ENCODE measurements around the gene STRIT1. TPM values are rescaled to one million over a fixed set of nuclear protein-coding genes. Genes with fewer than 3 reads are reported as not detected.

STRIT1 gene
- polyA plus RNA-seq, 1 donor from 2014 or later: 1.2 TPM

DNA sequence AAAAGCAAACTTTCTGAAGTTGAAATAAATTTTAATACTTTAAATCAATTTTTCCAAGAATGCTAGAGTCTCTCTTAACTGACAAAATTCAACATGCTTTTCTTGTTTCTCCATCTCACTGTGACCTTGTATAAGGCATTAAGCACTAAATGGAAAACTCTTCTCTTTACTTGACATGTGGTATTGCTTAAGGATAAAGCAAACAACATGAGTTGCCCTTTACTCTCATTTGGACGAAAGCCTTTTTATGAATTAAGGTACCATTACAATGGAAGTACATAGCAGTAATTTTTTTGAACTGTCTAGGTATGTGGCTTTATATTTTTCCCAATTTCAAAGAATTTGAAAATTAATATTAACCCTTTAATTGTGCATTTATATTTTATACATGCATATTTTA, 1.4 kb downstream of the STRIT1 start:
- no peak overlapping the region for H3K9ac ChIP-seq (ENCODE audit: low read length)
- no peaks in the 10 kb centered on the region for H3K79me2 ChIP-seq (replicated peaks; ENCODE audit: insufficient read depth, low read length)
- no peaks in the 10 kb centered on the region for H3K36me3 ChIP-seq (ENCODE audit: insufficient read depth, low read length)
- no peak overlapping the region for H2AFZ ChIP-seq (ENCODE audit: low read depth, low read length)
- no peak overlapping the region for H3K27ac ChIP-seq (ENCODE audit: low read length)
- H3K9me2 ChIP-seq (ENCODE audit: insufficient read depth, low read length): no peaks in the 10 kb centered on the region
- no peak overlapping the region for H3K4me2 ChIP-seq (ENCODE audit: low read length)
- H3K4me3 ChIP-seq (ENCODE audit: low read length): no peak overlapping the region
- no peaks in the 10 kb centered on the region for H3K27me3 ChIP-seq (ENCODE audit: insufficient read depth, low read depth, low read length)
- H3K9me3 ChIP-seq (ENCODE audit: low read length): no peaks in the 10 kb centered on the region
- TF ChIP-seq MXI1 (conservative IDR thresholded peaks at IDR 0.05; ENCODE audit: poor library complexity, severe bottlenecking) (no peak), RAD21 (conservative IDR thresholded peaks at IDR 0.05) (no peak), EP300 (conservative IDR thresholded peaks at IDR 0.05; ENCODE audit: poor library complexity, severe bottlenecking) (no peak), TAF1 (IDR thresholded peaks at IDR 0.05; ENCODE audit: low read depth) (no peak), EZH2 (IDR thresholded peaks at IDR 0.05; ENCODE audit: borderline replicate concordance, insufficient read depth, low read length, poor library complexity, severe bottlenecking) (no peak), SMC3 (conservative IDR thresholded peaks at IDR 0.05; ENCODE audit: poor library complexity) (no peak), POLR2AphosphoS5 (IDR thresholded peaks at IDR 0.05) (no peak)
- TF ChIP-seq, protein P1, sequence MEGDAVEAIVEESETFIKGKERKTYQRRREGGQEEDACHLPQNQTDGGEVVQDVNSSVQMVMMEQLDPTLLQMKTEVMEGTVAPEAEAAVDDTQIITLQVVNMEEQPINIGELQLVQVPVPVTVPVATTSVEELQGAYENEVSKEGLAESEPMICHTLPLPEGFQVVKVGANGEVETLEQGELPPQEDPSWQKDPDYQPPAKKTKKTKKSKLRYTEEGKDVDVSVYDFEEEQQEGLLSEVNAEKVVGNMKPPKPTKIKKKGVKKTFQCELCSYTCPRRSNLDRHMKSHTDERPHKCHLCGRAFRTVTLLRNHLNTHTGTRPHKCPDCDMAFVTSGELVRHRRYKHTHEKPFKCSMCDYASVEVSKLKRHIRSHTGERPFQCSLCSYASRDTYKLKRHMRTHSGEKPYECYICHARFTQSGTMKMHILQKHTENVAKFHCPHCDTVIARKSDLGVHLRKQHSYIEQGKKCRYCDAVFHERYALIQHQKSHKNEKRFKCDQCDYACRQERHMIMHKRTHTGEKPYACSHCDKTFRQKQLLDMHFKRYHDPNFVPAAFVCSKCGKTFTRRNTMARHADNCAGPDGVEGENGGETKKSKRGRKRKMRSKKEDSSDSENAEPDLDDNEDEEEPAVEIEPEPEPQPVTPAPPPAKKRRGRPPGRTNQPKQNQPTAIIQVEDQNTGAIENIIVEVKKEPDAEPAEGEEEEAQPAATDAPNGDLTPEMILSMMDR (IDR thresholded peaks at IDR 0.05; ENCODE audit: poor library complexity, severe bottlenecking): no peak
- TF ChIP-seq, protein P2, sequence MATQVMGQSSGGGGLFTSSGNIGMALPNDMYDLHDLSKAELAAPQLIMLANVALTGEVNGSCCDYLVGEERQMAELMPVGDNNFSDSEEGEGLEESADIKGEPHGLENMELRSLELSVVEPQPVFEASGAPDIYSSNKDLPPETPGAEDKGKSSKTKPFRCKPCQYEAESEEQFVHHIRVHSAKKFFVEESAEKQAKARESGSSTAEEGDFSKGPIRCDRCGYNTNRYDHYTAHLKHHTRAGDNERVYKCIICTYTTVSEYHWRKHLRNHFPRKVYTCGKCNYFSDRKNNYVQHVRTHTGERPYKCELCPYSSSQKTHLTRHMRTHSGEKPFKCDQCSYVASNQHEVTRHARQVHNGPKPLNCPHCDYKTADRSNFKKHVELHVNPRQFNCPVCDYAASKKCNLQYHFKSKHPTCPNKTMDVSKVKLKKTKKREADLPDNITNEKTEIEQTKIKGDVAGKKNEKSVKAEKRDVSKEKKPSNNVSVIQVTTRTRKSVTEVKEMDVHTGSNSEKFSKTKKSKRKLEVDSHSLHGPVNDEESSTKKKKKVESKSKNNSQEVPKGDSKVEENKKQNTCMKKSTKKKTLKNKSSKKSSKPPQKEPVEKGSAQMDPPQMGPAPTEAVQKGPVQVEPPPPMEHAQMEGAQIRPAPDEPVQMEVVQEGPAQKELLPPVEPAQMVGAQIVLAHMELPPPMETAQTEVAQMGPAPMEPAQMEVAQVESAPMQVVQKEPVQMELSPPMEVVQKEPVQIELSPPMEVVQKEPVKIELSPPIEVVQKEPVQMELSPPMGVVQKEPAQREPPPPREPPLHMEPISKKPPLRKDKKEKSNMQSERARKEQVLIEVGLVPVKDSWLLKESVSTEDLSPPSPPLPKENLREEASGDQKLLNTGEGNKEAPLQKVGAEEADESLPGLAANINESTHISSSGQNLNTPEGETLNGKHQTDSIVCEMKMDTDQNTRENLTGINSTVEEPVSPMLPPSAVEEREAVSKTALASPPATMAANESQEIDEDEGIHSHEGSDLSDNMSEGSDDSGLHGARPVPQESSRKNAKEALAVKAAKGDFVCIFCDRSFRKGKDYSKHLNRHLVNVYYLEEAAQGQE (IDR thresholded peaks at IDR 0.05; ENCODE audit: borderline replicate concordance): no peak
- H3F3A ChIP-seq (ENCODE audit: insufficient read depth, low read length, poor library complexity, severe bottlenecking): no peaks in the 10 kb centered on the region
- H4K20me1 ChIP-seq (ENCODE audit: insufficient read depth): no peaks in the 10 kb centered on the region

DNA sequence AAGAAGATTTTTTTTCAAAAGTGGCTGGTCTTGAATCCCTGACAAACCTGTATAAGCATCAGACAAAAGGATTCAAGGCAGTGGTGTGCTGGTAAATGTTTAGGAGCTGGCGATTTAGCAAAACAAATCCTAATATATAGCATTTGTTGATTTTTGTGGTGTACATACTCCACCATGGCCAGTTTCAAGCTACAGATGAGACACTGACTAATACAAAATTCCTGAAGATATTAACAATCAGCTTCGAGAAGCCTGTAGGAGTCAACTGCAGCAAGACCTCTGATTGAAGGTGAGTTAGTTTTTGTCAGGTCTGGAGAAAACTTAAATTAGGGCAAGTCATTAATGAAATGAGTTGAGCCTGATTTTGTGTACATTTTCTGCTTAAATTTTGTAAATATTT, 6.7 kb downstream of the STRIT1 start:
- Histone ChIP-seq H3K36me3 (ENCODE audit: insufficient read depth, low read length) (no peaks in the 10 kb centered on the region), H3K9ac (ENCODE audit: low read length) (no peak overlapping the region), H3K4me2 (ENCODE audit: low read length) (no peak overlapping the region), H3K79me2 (replicated peaks; ENCODE audit: insufficient read depth, low read length) (no peaks in the 10 kb centered on the region), H4K20me1 (ENCODE audit: insufficient read depth) (no peaks in the 10 kb centered on the region), H3K9me3 (ENCODE audit: low read length) (no peaks in the 10 kb centered on the region), H3F3A (ENCODE audit: insufficient read depth, low read length, poor library complexity, severe bottlenecking) (no peaks in the 10 kb centered on the region), H3K4me3 (ENCODE audit: low read length) (no peak overlapping the region), H3K27ac (ENCODE audit: low read length) (no peak overlapping the region), H3K9me2 (ENCODE audit: insufficient read depth, low read length) (no peaks in the 10 kb centered on the region), H3K27me3 (ENCODE audit: insufficient read depth, low read depth, low read length) (no peaks in the 10 kb centered on the region), H2AFZ (ENCODE audit: low read depth, low read length) (no peak overlapping the region)
- TF ChIP-seq POLR2AphosphoS5 (IDR thresholded peaks at IDR 0.05) (no peak), EZH2 (IDR thresholded peaks at IDR 0.05; ENCODE audit: borderline replicate concordance, insufficient read depth, low read length, poor library complexity, severe bottlenecking) (no peak), SMC3 (conservative IDR thresholded peaks at IDR 0.05; ENCODE audit: poor library complexity) (no peak)

DNA sequence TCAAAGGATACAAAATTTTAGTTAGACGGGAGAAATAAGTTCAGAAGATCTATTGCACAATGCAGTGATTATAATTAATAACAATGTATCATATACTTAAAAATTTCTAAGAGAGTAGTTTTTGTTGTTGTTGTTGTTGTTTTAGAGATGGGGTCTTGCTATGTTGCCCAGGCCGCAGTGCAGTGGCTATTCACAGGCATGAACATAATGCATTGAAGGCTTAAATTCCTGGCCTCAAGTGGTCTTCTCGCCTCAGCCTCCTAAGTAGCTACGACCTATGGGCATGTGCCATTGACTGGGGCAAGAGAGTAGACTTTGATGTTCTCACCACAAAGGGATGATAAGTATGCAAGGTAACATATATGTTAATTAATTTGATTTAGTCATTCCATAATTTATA, 7.5 kb downstream of the STRIT1 start:
- no peaks in the 10 kb centered on the region for H3K36me3 ChIP-seq (ENCODE audit: insufficient read depth, low read length)
- H3K4me2 ChIP-seq (ENCODE audit: low read length): no peak overlapping the region
- H3K9me3 ChIP-seq (ENCODE audit: low read length): no peaks in the 10 kb centered on the region
- no peaks in the 10 kb centered on the region for H3K79me2 ChIP-seq (replicated peaks; ENCODE audit: insufficient read depth, low read length)
- H3K9ac ChIP-seq (ENCODE audit: low read length): no peak overlapping the region
- no peaks in the 10 kb centered on the region for H3K9me2 ChIP-seq (ENCODE audit: insufficient read depth, low read length)
- H2AFZ ChIP-seq (ENCODE audit: low read depth, low read length): no peak overlapping the region
- H3K27ac ChIP-seq (ENCODE audit: low read length): no peak overlapping the region
- H4K20me1 ChIP-seq (ENCODE audit: insufficient read depth): no peaks in the 10 kb centered on the region
- no peaks in the 10 kb centered on the region for H3F3A ChIP-seq (ENCODE audit: insufficient read depth, low read length, poor library complexity, severe bottlenecking)
- H3K4me3 ChIP-seq (ENCODE audit: low read length): no peak overlapping the region
- TF ChIP-seq POLR2AphosphoS5 (IDR thresholded peaks at IDR 0.05): no peak
- no peak for TF ChIP-seq RAD21 (conservative IDR thresholded peaks at IDR 0.05)
- no peak for TF ChIP-seq EP300 (conservative IDR thresholded peaks at IDR 0.05; ENCODE audit: poor library complexity, severe bottlenecking)
- no peak for TF ChIP-seq EZH2 (IDR thresholded peaks at IDR 0.05; ENCODE audit: borderline replicate concordance, insufficient read depth, low read length, poor library complexity, severe bottlenecking)
- TF ChIP-seq, protein P1 (IDR thresholded peaks at IDR 0.05; ENCODE audit: poor library complexity, severe bottlenecking): no peak
- TF ChIP-seq MXI1 (conservative IDR thresholded peaks at IDR 0.05; ENCODE audit: poor library complexity, severe bottlenecking): no peak
- TF ChIP-seq SMC3 (conservative IDR thresholded peaks at IDR 0.05; ENCODE audit: poor library complexity): no peak
- TF ChIP-seq, protein P2 (IDR thresholded peaks at IDR 0.05; ENCODE audit: borderline replicate concordance): no peak
- no peak for TF ChIP-seq TAF1 (IDR thresholded peaks at IDR 0.05; ENCODE audit: low read depth)
- no peaks in the 10 kb centered on the region for H3K27me3 ChIP-seq (ENCODE audit: insufficient read depth, low read depth, low read length)

All from neural cell (in vitro differentiated cells).